ENCODE results near the gene UBXN7.
A peak's percentile ranks its signal among the peaks of the same experiment; 100 is the strongest.
"Not testable (repeated sequence)": the region's sequence is repeated elsewhere in the genome, so short reads cannot be mapped to it uniquely, and the experiment has no call there.

Gene UBXN7, protein sequence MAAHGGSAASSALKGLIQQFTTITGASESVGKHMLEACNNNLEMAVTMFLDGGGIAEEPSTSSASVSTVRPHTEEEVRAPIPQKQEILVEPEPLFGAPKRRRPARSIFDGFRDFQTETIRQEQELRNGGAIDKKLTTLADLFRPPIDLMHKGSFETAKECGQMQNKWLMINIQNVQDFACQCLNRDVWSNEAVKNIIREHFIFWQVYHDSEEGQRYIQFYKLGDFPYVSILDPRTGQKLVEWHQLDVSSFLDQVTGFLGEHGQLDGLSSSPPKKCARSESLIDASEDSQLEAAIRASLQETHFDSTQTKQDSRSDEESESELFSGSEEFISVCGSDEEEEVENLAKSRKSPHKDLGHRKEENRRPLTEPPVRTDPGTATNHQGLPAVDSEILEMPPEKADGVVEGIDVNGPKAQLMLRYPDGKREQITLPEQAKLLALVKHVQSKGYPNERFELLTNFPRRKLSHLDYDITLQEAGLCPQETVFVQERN

DNA sequence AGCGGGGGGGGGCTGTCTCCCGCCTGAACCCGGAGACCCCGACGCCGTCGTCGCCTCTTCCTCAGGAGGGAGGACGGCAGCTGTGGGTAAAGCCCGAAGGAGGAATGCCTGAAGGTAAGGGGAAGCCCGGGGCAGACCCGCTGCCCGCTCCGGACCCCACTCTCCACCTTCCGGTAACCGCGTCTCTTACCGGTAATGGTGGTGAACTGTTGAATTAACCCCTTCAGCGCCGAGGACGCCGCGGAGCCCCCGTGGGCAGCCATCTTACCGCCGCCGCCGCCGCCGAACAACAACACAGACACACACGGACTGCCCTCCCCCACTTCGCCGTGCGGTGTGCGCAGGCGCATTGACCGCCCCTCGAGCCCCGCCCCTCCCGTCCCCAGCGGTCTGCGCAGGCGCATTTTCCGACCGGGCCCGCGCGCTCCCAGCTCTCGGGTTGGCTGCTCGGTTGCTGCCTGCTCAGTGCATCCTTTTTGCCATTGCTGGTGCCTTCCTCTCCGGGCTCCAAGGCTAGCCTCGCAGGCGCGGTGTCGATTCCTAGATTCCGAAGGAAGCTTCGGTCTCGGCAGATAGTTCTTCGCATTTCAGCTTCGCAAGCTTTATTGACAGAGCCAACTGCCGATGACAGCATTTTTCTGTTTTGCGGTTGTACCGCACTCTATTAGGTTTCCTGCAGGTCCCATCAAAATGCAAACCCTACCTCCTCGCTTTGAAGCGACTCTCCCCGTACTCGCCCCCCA, at the start of gene UBXN7:
Gene UBXN7, minus strand, starts transcription at position 291 of the 743 bp plus-strand sequence. Its CDS starts 28 bp downstream, at position 263.
- Mint-ChIP-seq H3K27ac (peak within 1 kb of the TSS; percentile 96), H3K27me3 (no peaks in the 10 kb centered on the region), H3K9me3 (no peaks in the 10 kb centered on the region), H3K4me1 (peaks cover 15% of the 10 kb centered on the region), H3K36me3 (peaks cover 2% of the 10 kb centered on the region), H3K4me3 (peak within 1 kb of the TSS; percentile 95)
- DNase-seq (ENCODE audit: low spot score in 2 of 2) (peak; percentile 91 to 95), ATAC-seq (ENCODE audit: low read depth) (peak; percentile 83)

GRCh38 chr3:196477678-196478077, 45.5 kb upstream of the UBXN7 start:
- no peak for DNase-seq (ENCODE audit: low spot score in 2 of 2)
- H3K36me3 Mint-ChIP-seq: peaks cover 20% of the 10 kb centered on the region
- H3K9me3 Mint-ChIP-seq: no peaks in the 10 kb centered on the region
- no peak for ATAC-seq (ENCODE audit: low read depth)
- H3K4me3 Mint-ChIP-seq: no peak overlapping the region
- no peaks in the 10 kb centered on the region for H3K4me1 Mint-ChIP-seq
- H3K27me3 Mint-ChIP-seq: no peaks in the 10 kb centered on the region
- H3K27ac Mint-ChIP-seq: no peak overlapping the region

DNA sequence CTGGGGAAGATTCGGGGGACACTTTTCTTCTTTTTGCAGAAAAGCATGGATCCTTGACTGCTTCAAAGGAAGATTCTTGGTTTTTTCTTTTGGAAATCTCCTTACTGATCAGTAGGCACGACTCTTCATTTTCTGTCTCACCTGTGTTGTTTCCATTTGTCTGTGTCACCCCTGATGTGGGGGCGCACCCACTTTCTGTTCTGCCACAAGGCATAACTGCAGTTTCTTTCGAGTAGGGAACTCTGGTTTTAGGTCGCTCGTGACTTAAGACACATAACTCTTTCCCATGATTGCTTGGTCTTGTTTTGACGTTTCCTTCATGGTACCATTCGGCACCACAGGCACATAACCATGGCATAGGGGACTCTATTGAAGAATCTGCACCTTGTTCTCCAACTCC, 40.1 kb upstream of the UBXN7 start:
- H3K27me3 Mint-ChIP-seq: no peaks in the 10 kb centered on the region
- H3K36me3 Mint-ChIP-seq: peaks cover 21% of the 10 kb centered on the region
- ATAC-seq (ENCODE audit: low read depth) (no peak), DNase-seq (ENCODE audit: low spot score in 2 of 2) (no peak)
- H3K27ac Mint-ChIP-seq: no peak overlapping the region
- no peak overlapping the region for H3K4me3 Mint-ChIP-seq
- H3K9me3 Mint-ChIP-seq: no peaks in the 10 kb centered on the region
- H3K4me1 Mint-ChIP-seq: peaks cover 2% of the 10 kb centered on the region

- H3K36me3 Mint-ChIP-seq: peaks cover 21% of the 10 kb centered on the region
- DNase-seq (ENCODE audit: low spot score in 2 of 2): no peak
- no peak for ATAC-seq (ENCODE audit: low read depth)
- H3K27me3 Mint-ChIP-seq: no peaks in the 10 kb centered on the region
- H3K9me3 Mint-ChIP-seq: no peaks in the 10 kb centered on the region
- peaks cover 2% of the 10 kb centered on the region for H3K4me1 Mint-ChIP-seq
- H3K27ac Mint-ChIP-seq: no peak overlapping the region
- H3K4me3 Mint-ChIP-seq: no peak overlapping the region
Observed at GRCh38 chr3:196471551-196471950, 39.3 kb upstream of the UBXN7 start.

GRCh38 chr3:196470182-196470581, 38.0 kb upstream of the UBXN7 start:
- not testable (repeated sequence) for DNase-seq (ENCODE audit: low spot score in 2 of 2); H3K27ac Mint-ChIP-seq; ATAC-seq (ENCODE audit: low read depth); H3K27me3 Mint-ChIP-seq; H3K4me3 Mint-ChIP-seq; H3K4me1 Mint-ChIP-seq; H3K9me3 Mint-ChIP-seq
- peaks cover 24% of the 10 kb centered on the region for H3K36me3 Mint-ChIP-seq

GRCh38 chr3:196463804-196464203, 31.6 kb upstream of the UBXN7 start:
- H3K36me3 Mint-ChIP-seq: peaks cover 21% of the 10 kb centered on the region
- H3K4me3 Mint-ChIP-seq: no peak overlapping the region
- H3K4me1 Mint-ChIP-seq: peaks cover 3% of the 10 kb centered on the region
- no peak for DNase-seq (ENCODE audit: low spot score in 2 of 2)
- peaks cover 13% of the 10 kb centered on the region for H3K9me3 Mint-ChIP-seq
- H3K27me3 Mint-ChIP-seq: no peaks in the 10 kb centered on the region
- H3K27ac Mint-ChIP-seq: no peak overlapping the region
- no peak for ATAC-seq (ENCODE audit: low read depth)

GRCh38 chr3:196463478-196463756, 31.2 kb upstream of the UBXN7 start:
- Mint-ChIP-seq H3K4me1 (peaks cover 3% of the 10 kb centered on the region), H3K4me3 (no peak overlapping the region), H3K27me3 (no peaks in the 10 kb centered on the region), H3K36me3 (peaks cover 21% of the 10 kb centered on the region), H3K9me3 (peaks cover 13% of the 10 kb centered on the region), H3K27ac (no peak overlapping the region)
- DNase-seq (ENCODE audit: low spot score in 2 of 2): no peak
- ATAC-seq (ENCODE audit: low read depth): no peak

GRCh38 chr3:196462680-196463477, 30.7 kb upstream of the UBXN7 start:
- ATAC-seq (ENCODE audit: low read depth); H3K27ac Mint-ChIP-seq; H3K4me3 Mint-ChIP-seq; DNase-seq (ENCODE audit: low spot score in 2 of 2); H3K27me3 Mint-ChIP-seq; H3K4me1 Mint-ChIP-seq: not testable (repeated sequence)
- peaks cover 20% of the 10 kb centered on the region for H3K36me3 Mint-ChIP-seq
- peaks cover 13% of the 10 kb centered on the region for H3K9me3 Mint-ChIP-seq

DNA sequence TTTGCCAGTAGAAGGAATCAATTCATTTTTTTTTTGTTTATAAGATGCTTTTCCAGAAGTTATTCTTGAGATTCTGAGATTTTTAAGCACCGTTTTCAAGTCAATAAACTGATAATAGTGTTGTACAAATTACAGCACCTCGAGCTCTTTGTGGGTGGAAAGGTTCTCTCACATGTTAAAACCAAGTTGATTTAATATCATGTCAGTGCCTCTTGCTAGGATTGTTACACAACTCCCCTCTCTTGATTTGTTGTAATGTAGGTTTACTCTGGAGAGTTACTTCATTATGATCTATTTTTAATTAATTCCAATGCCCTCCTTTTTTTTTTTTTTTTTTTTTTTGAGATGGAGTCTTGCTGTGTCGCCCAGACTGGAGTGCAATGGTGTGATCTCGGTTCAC, 25.8 kb upstream of the UBXN7 start:
- Mint-ChIP-seq H3K27me3 (no peaks in the 10 kb centered on the region), H3K27ac (no peak overlapping the region), H3K4me1 (peaks cover 3% of the 10 kb centered on the region), H3K9me3 (peaks cover 11% of the 10 kb centered on the region), H3K36me3 (peaks cover 16% of the 10 kb centered on the region), H3K4me3 (no peak overlapping the region)
- ATAC-seq (ENCODE audit: low read depth): no peak
- no peak for DNase-seq (ENCODE audit: low spot score in 2 of 2)

- not testable (repeated sequence) for H3K27me3 Mint-ChIP-seq; H3K27ac Mint-ChIP-seq; DNase-seq (ENCODE audit: low spot score in 2 of 2); H3K9me3 Mint-ChIP-seq; H3K4me1 Mint-ChIP-seq; H3K4me3 Mint-ChIP-seq
- peaks cover 12% of the 10 kb centered on the region for H3K36me3 Mint-ChIP-seq
- ATAC-seq (ENCODE audit: low read depth): peak; percentile 74
Observed at GRCh38 chr3:196457470-196457869, 25.2 kb upstream of the UBXN7 start.

GRCh38 chr3:196454935-196455334, 22.7 kb upstream of the UBXN7 start:
- Mint-ChIP-seq H3K4me3 (no peak overlapping the region), H3K36me3 (peaks cover 3% of the 10 kb centered on the region), H3K4me1 (no peaks in the 10 kb centered on the region), H3K27me3 (no peaks in the 10 kb centered on the region), H3K27ac (no peak overlapping the region), H3K9me3 (no peaks in the 10 kb centered on the region)
- ATAC-seq (ENCODE audit: low read depth): no peak
- no peak for DNase-seq (ENCODE audit: low spot score in 2 of 2)

DNA sequence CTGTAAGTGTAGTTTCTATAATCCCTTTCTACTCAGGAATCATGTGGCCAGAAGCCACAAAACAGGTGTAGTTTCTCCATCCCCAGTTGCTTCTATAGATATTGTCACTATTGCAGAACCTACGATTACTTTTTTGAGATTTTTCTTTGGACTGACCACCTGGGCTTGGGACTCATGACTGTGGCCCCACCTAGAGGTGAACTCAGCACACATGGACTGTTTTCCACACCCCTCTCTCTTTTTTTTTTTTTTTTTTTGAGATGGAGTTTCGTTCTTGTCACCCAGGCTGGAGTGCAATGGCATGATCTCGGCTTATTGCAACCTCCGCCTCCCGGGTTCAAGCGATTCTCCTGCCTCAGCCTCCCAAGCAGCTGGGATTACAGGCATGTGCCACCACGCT, 13.2 kb upstream of the UBXN7 start:
- not testable (repeated sequence) for H3K27me3 Mint-ChIP-seq; H3K36me3 Mint-ChIP-seq; ATAC-seq (ENCODE audit: low read depth); H3K27ac Mint-ChIP-seq; DNase-seq (ENCODE audit: low spot score in 2 of 2); H3K4me3 Mint-ChIP-seq; H3K4me1 Mint-ChIP-seq; H3K9me3 Mint-ChIP-seq

DNA sequence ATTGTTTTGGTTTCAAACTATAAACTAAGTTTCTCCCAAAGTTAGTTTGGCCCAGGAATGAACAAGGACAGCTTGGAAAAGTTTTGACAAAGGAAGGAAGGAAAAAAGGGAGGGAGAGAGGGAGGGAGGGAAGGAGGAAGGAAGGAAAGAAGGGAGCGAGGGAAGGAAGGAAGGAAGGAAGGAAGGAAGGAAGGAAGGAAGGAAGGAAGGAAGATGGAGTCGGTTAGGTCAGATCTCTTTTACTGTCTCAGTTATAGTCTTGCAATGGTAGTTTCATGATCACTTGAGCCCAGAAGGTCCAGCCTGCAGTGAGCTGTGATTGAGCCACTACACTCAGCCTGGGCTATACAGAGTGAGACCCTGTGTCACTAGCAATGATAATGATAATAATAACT, 12.3 kb upstream of the UBXN7 start:
- ATAC-seq (ENCODE audit: low read depth) (no peak), DNase-seq (ENCODE audit: low spot score in 2 of 2) (no peak)
- no peaks in the 10 kb centered on the region for H3K36me3 Mint-ChIP-seq
- H3K27ac Mint-ChIP-seq: no peak overlapping the region
- peaks cover 17% of the 10 kb centered on the region for H3K4me1 Mint-ChIP-seq
- H3K9me3 Mint-ChIP-seq: no peaks in the 10 kb centered on the region
- no peak overlapping the region for H3K4me3 Mint-ChIP-seq
- H3K27me3 Mint-ChIP-seq: no peaks in the 10 kb centered on the region

DNA sequence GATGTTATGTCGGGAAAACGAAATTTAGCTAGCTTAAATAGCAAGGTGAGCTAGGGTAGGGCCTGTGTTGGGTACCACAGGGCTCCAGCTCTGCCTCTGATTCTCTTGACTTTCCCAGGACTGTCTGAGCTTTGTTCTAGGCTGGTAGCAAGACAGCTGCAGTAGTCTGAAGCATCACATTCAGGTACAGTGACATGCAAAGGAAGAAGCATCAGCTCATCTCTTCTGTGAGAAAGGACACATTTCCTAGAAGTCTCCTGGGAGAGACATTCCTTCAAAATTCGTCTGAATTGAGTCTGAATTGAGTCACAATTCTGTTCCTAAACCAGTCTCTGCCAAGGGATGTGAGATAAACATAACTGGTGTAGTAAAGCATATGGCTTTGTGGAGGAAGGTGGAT, 8.5 kb upstream of the UBXN7 start:
- no peak overlapping the region for H3K27ac Mint-ChIP-seq
- H3K9me3 Mint-ChIP-seq: no peaks in the 10 kb centered on the region
- no peaks in the 10 kb centered on the region for H3K36me3 Mint-ChIP-seq
- DNase-seq (ENCODE audit: low spot score in 2 of 2) (no peak), ATAC-seq (ENCODE audit: low read depth) (no peak)
- H3K4me1 Mint-ChIP-seq: peaks cover 17% of the 10 kb centered on the region
- no peak overlapping the region for H3K4me3 Mint-ChIP-seq
- no peaks in the 10 kb centered on the region for H3K27me3 Mint-ChIP-seq

All from memory B cell (primary cell).